ENCODE measurements around the gene FOXO3. TPM values are rescaled to one million over a fixed set of nuclear protein-coding genes. Genes with fewer than 3 reads are reported as not detected.

Gene FOXO3
- total RNA-seq, 4 donors from 2014 or later: 52.3 to 71.2 (median 61.3) TPM

DNA sequence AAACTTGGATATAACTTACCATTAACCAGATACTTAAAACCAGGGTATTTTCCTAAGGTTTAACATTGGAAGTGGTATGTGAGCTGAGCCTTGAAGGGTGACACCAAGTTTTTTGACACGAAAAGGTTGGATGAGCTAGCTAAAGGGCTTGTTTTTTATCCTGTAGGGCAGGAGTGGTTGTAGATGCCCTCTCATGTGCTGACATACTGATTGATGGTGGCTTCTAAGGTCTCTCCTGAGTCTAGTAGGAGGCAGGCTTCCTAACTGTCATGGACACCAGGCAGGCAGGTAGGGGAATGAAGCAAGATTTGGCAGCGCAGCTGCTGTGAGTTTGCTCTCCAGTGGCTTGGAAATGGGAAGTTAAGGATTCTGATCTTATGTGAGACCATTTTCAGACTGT lies 66.1 kb downstream of the FOXO3 start:
- H3K27ac ChIP-seq: no peak overlapping the region
- no peak for DNase-seq
- no peaks in the 10 kb centered on the region for H3K27me3 ChIP-seq
- intact Hi-C loops (cut with DNase I; ENCODE audit: low total_unique reads): no loop called here
- TF ChIP-seq CTCF (IDR thresholded peaks at IDR 0.05) (no peak), POLR2A (IDR thresholded peaks at IDR 0.05) (no peak)
- peaks cover 7 to 14% of the 10 kb centered on the region in 2 donors for H3K4me1 ChIP-seq
- H3K36me3 ChIP-seq: no peaks in the 10 kb centered on the region
- H3K4me3 ChIP-seq: no peak overlapping the region
- H3K9me3 ChIP-seq: no peaks in the 10 kb centered on the region

- Histone ChIP-seq H3K4me1 (peaks cover 12% of the 10 kb centered on the region in 2 donors), H3K36me3 (no peaks in the 10 kb centered on the region), H3K27me3 (no peaks in the 10 kb centered on the region), H3K9me3 (no peaks in the 10 kb centered on the region), H3K27ac (no peak overlapping the region), H3K4me3 (no peak overlapping the region)
- intact Hi-C loops (cut with DNase I; ENCODE audit: low total_unique reads): no loop called here
- no peak for DNase-seq
- TF ChIP-seq POLR2A (IDR thresholded peaks at IDR 0.05) (no peak), CTCF (IDR thresholded peaks at IDR 0.05) (no peak)
Observed at GRCh38 chr6:108627692-108628550, 67.2 kb downstream of the FOXO3 start.

GRCh38 chr6:108630050-108630714 lies 69.5 kb downstream of the FOXO3 start:
- no peaks in the 10 kb centered on the region for H3K9me3 ChIP-seq
- H3K36me3 ChIP-seq: no peaks in the 10 kb centered on the region
- H3K27me3 ChIP-seq: no peaks in the 10 kb centered on the region
- H3K4me1 ChIP-seq: peaks cover 12 to 17% of the 10 kb centered on the region in 2 donors
- intact Hi-C loops (cut with DNase I; ENCODE audit: low total_unique reads): no loop called here
- TF ChIP-seq CTCF (IDR thresholded peaks at IDR 0.05): no peak
- no peak for TF ChIP-seq POLR2A (IDR thresholded peaks at IDR 0.05)
- H3K27ac ChIP-seq: no peak overlapping the region
- no peak for DNase-seq
- no peak overlapping the region for H3K4me3 ChIP-seq

DNA sequence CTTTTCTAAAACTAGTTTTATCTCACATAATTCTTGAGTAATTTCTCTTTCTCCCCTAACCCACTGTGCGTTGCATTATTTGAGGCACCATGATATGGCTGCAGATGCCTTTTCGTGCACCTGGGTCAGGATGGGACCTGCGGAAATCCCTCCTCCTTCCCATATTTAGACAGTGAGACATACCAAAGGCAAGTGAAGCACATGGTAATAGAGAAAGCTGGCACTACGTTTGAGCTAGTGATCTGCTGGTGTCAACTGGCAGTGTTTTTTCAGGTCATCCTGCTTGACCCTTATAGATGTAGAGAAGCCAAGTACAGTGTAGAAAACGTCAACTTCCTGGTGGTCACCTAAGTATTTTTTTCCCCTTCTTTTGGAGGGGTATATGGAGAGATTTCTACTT lies 71.7 kb downstream of the FOXO3 start:
- TF ChIP-seq CTCF (IDR thresholded peaks at IDR 0.05): no peak
- TF ChIP-seq POLR2A (IDR thresholded peaks at IDR 0.05): no peak
- intact Hi-C loops (cut with DNase I; ENCODE audit: low total_unique reads): no loop called here
- no peaks in the 10 kb centered on the region for H3K9me3 ChIP-seq
- no peak overlapping the region for H3K27ac ChIP-seq
- H3K27me3 ChIP-seq: no peaks in the 10 kb centered on the region
- peaks cover 12 to 23% of the 10 kb centered on the region in 2 donors for H3K4me1 ChIP-seq
- H3K4me3 ChIP-seq: no peak overlapping the region
- no peaks in the 10 kb centered on the region for H3K36me3 ChIP-seq
- DNase-seq: no peak

DNA sequence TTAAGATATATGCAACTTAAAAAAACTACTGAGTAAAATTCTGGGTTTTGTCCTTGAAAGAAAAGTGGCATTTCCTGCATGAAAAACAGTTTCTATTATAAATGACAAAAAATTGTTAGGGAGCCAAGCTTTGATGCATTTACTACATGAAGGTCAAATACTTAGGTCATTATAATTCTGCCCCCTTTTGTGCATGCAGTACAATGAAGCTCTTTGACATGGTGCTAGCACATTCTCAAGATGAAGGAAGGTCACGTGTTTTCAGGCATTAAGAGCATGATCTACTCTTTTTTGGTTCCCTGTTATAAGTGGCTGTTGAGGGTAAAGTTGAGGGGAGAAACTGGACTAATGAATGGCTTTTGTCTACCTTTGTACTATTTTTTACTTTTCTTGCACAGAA lies 72.7 kb downstream of the FOXO3 start:
- Histone ChIP-seq H3K4me3 (no peak overlapping the region), H3K27me3 (no peaks in the 10 kb centered on the region), H3K4me1 (peaks cover 12 to 26% of the 10 kb centered on the region in 2 donors), H3K9me3 (no peaks in the 10 kb centered on the region), H3K36me3 (no peaks in the 10 kb centered on the region), H3K27ac (no peak overlapping the region)
- intact Hi-C loops (cut with DNase I; ENCODE audit: low total_unique reads): no loop called here
- no peak for TF ChIP-seq CTCF (IDR thresholded peaks at IDR 0.05)
- no peak for TF ChIP-seq POLR2A (IDR thresholded peaks at IDR 0.05)
- DNase-seq: no peak

All from uterus (tissue), 4 donors.